ENCODE data around the gene TINAG. TPM values are rescaled to one million over a fixed set of nuclear protein-coding genes. Genes with fewer than 3 reads are reported as not detected.

The TINAG gene
- total RNA-seq, 2 donors from 2014 or later, result not detected

GRCh38 chr6:54419885-54420284 lies 111.6 kb downstream of the TINAG start:
- Mint-ChIP-seq H3K4me3 (no peak overlapping the region), H3K27me3 (no peaks in the 10 kb centered on the region), H3K9me3 (peaks cover 17% of the 10 kb centered on the region), H3K27ac (no peak overlapping the region), H3K4me1 (ENCODE audit: low read depth in 2 of 2) (no peaks in the 10 kb centered on the region), H3K36me3 (no peaks in the 10 kb centered on the region)
- ATAC-seq (no peak), DNase-seq (ENCODE audit: low spot score) (no peak)

GRCh38 chr6:54426995-54427394 lies 118.8 kb downstream of the TINAG start:
- Mint-ChIP-seq H3K27ac (no peak overlapping the region), H3K27me3 (no peaks in the 10 kb centered on the region), H3K36me3 (no peaks in the 10 kb centered on the region), H3K4me3 (no peak overlapping the region), H3K9me3 (peaks cover 7% of the 10 kb centered on the region), H3K4me1 (ENCODE audit: low read depth in 2 of 2) (no peaks in the 10 kb centered on the region)
- no peak for ATAC-seq
- no peak for DNase-seq (ENCODE audit: low spot score)

- DNase-seq (ENCODE audit: low spot score), result no peak
- Mint-ChIP-seq H3K27me3 (no peaks in the 10 kb centered on the region), H3K27ac (no peak overlapping the region), H3K4me3 (no peak overlapping the region), H3K36me3 (no peaks in the 10 kb centered on the region), H3K9me3 (peaks cover 5% of the 10 kb centered on the region), H3K4me1 (ENCODE audit: low read depth in 2 of 2) (no peaks in the 10 kb centered on the region)
- no peak for ATAC-seq
These were observed 119.2 kb downstream of the TINAG start for GRCh38 chr6:54427396-54427937.

GRCh38 chr6:54428431-54428830 lies 120.2 kb downstream of the TINAG start:
- peaks cover 3% of the 10 kb centered on the region for H3K9me3 Mint-ChIP-seq
- H3K27me3 Mint-ChIP-seq, result no peaks in the 10 kb centered on the region
- H3K4me1 Mint-ChIP-seq (ENCODE audit: low read depth in 2 of 2), result no peaks in the 10 kb centered on the region
- no peak for ATAC-seq
- no peaks in the 10 kb centered on the region for H3K36me3 Mint-ChIP-seq
- H3K4me3 Mint-ChIP-seq, result no peak overlapping the region
- no peak overlapping the region for H3K27ac Mint-ChIP-seq
- DNase-seq (ENCODE audit: low spot score), result no peak

- no peak overlapping the region for H3K27ac Mint-ChIP-seq
- no peaks in the 10 kb centered on the region for H3K4me1 Mint-ChIP-seq (ENCODE audit: low read depth in 2 of 2)
- ATAC-seq (no peak), DNase-seq (ENCODE audit: low spot score) (no peak)
- peaks cover 7% of the 10 kb centered on the region for H3K9me3 Mint-ChIP-seq
- no peaks in the 10 kb centered on the region for H3K27me3 Mint-ChIP-seq
- H3K4me3 Mint-ChIP-seq, result no peak overlapping the region
- H3K36me3 Mint-ChIP-seq, result no peaks in the 10 kb centered on the region
These were observed 123.2 kb downstream of the TINAG start for GRCh38 chr6:54431466-54431865.

Other genes starting within 250 kb of the TINAG start
- gene MLIP, start 197.0 kb upstream of the TINAG start, total RNA-seq, result not detected

All from natural killer cell treated with Interleukin-12 subunit alpha and Interleukin-12 subunit beta and Interleukin-15 and Interleukin-18, amount 100 ng/mL, for 72 hours (primary cell).